PC-9 (cell line): ENCODE measurements around the gene IQSEC1.

ENCODE experiments used
- EZH2 ChIP-seq: fragments of 200-600 bp; sonication (generic); IDR thresholded peaks from 2 replicates; pipeline ENCODE4 v1.8.0; 2017; ENCODE audit warnings: antibody characterized with exemption, low read depth
- TF ChIP-seq, protein P1 (sequence below): fragments of 200-600 bp; sonication (generic); conservative IDR thresholded peaks from 2 replicates; pipeline ENCODE4 v1.6.1; 2017; ENCODE audit warnings: mixed run types, antibody characterized with exemption, mild to moderate bottlenecking, moderate library complexity

DNA sequence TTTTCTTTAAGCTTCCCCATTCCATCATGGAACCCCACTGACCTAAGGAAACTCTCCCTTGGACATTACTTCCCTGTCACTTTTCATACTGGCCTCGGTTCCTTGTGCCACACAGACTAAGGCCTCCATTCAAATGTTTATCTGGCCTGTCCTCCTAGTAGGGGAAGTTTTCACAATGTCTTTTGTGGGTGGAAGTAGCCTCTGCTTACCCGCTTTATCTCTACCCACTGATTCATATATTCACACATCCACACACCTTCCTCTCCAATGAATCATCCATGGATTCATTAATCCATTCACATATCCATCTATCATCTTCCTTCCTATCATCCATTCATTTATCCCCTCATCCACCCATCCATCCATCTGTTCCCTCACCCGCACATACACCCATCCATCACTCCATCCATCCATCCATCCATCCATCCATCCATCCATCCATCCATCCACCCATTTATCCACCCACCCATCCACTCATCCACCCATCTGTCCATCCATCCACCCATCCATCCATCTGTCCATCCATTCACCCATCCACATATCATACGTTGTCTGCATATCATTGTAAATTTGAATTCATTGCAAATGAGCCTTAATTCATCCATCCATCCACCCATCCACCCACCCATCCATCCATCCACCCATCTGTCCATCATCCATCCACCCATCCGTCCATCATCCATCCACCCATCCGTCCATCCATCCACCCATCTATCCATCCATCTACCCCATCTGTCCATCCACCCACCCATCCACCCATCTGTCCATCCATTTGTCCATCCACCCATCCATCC, 49.1 kb downstream of the IQSEC1 start:
- TF ChIP-seq EZH2, result no peak
- TF ChIP-seq, protein P1, sequence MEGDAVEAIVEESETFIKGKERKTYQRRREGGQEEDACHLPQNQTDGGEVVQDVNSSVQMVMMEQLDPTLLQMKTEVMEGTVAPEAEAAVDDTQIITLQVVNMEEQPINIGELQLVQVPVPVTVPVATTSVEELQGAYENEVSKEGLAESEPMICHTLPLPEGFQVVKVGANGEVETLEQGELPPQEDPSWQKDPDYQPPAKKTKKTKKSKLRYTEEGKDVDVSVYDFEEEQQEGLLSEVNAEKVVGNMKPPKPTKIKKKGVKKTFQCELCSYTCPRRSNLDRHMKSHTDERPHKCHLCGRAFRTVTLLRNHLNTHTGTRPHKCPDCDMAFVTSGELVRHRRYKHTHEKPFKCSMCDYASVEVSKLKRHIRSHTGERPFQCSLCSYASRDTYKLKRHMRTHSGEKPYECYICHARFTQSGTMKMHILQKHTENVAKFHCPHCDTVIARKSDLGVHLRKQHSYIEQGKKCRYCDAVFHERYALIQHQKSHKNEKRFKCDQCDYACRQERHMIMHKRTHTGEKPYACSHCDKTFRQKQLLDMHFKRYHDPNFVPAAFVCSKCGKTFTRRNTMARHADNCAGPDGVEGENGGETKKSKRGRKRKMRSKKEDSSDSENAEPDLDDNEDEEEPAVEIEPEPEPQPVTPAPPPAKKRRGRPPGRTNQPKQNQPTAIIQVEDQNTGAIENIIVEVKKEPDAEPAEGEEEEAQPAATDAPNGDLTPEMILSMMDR, result no peak
